HEK293 (cell line): ENCODE measurements around the gene MAN2A2.

ENCODE experiments used
- CTCF ChIP-seq: fragments of 450-650 bp; formaldehyde crosslinking; IDR thresholded peaks from 2 replicates; pipeline ENCODE4 v1.5.1; 2016; ENCODE audit warnings: missing biosample characterization, missing genetic modification characterization
- ELK4 ChIP-seq: IDR thresholded peaks from 2 replicates; pipeline ENCODE4 v1.6.1; 2011; ENCODE audit warnings: mild to moderate bottlenecking, low read depth, low read length, borderline replicate concordance
- FEZF1 ChIP-seq: fragments of 450-650 bp; formaldehyde crosslinking; IDR thresholded peaks from 2 replicates; pipeline ENCODE4 v1.5.1; 2016; ENCODE audit warnings: missing biosample characterization, missing genetic modification characterization
- GLIS2 ChIP-seq: fragments of 450-650 bp; formaldehyde crosslinking; IDR thresholded peaks from 2 replicates; pipeline ENCODE4 v1.5.1; 2016; ENCODE audit warnings: missing biosample characterization, missing genetic modification characterization
- MYNN ChIP-seq: fragments of 450-650 bp; formaldehyde crosslinking; IDR thresholded peaks from 2 replicates; pipeline ENCODE4 v1.5.1; 2016; ENCODE audit warnings: missing biosample characterization, missing genetic modification characterization, borderline replicate concordance
- RBAK ChIP-seq: fragments of 450-650 bp; formaldehyde crosslinking; IDR thresholded peaks from 2 replicates; pipeline ENCODE4 v1.5.1; 2016; ENCODE audit warnings: missing biosample characterization, missing genetic modification characterization
- SCRT2 ChIP-seq: fragments of 450-650 bp; formaldehyde crosslinking; IDR thresholded peaks from 2 replicates; pipeline ENCODE4 v1.5.1; 2016; ENCODE audit warnings: missing biosample characterization, missing genetic modification characterization
- YY1 ChIP-seq: fragments of 450-650 bp; formaldehyde crosslinking; IDR thresholded peaks from 2 replicates; pipeline ENCODE4 v1.5.1; 2018; ENCODE audit warnings: missing biosample characterization, missing genetic modification characterization
- ZBTB17 ChIP-seq: fragments of 450-650 bp; formaldehyde crosslinking; IDR thresholded peaks from 2 replicates; pipeline ENCODE4 v1.5.1; 2016; ENCODE audit warnings: missing biosample characterization, missing genetic modification characterization
- ZBTB21 ChIP-seq: fragments of 450-650 bp; formaldehyde crosslinking; IDR thresholded peaks from 2 replicates; pipeline ENCODE4 v1.5.1; 2017; ENCODE audit warnings: missing biosample characterization, missing genetic modification characterization
- ZBTB48 ChIP-seq: fragments of 450-650 bp; formaldehyde crosslinking; IDR thresholded peaks from 2 replicates; pipeline ENCODE4 v1.5.1; 2016; ENCODE audit warnings: missing biosample characterization, missing genetic modification characterization
- ZBTB49 ChIP-seq: fragments of 450-650 bp; formaldehyde crosslinking; IDR thresholded peaks from 2 replicates; pipeline ENCODE4 v1.5.1; 2016; ENCODE audit warnings: missing biosample characterization, missing genetic modification characterization, low read depth
- ZFHX2 ChIP-seq: fragments of 450-650 bp; formaldehyde crosslinking; conservative IDR thresholded peaks from 2 replicates; pipeline ENCODE4 v1.5.1; 2016; ENCODE audit warnings: missing biosample characterization, missing genetic modification characterization
- ZFP41 ChIP-seq: fragments of 450-650 bp; formaldehyde crosslinking; IDR thresholded peaks from 2 replicates; pipeline ENCODE4 v1.5.1; 2016; ENCODE audit warnings: missing biosample characterization, missing genetic modification characterization, borderline replicate concordance
- ZNF155 ChIP-seq: fragments of 450-650 bp; formaldehyde crosslinking; IDR thresholded peaks from 2 replicates; pipeline ENCODE4 v1.5.1; 2016; ENCODE audit warnings: missing biosample characterization, missing genetic modification characterization
- ZNF211 ChIP-seq: fragments of 450-650 bp; formaldehyde crosslinking; IDR thresholded peaks from 2 replicates; pipeline ENCODE4 v1.5.1; 2016; ENCODE audit warnings: low read depth, missing biosample characterization, missing genetic modification characterization
- ZNF398 ChIP-seq: fragments of 450-650 bp; formaldehyde crosslinking; IDR thresholded peaks from 2 replicates; pipeline ENCODE4 v1.5.1; 2017; ENCODE audit warnings: missing biosample characterization, missing genetic modification characterization
- ZNF514 ChIP-seq: fragments of 450-650 bp; formaldehyde crosslinking; IDR thresholded peaks from 2 replicates; pipeline ENCODE4 v1.5.1; 2016; ENCODE audit warnings: missing biosample characterization, missing genetic modification characterization
- ZNF518A ChIP-seq: fragments of 450-650 bp; formaldehyde crosslinking; conservative IDR thresholded peaks from 2 replicates; pipeline ENCODE4 v1.5.1; 2016; ENCODE audit warnings: low read depth, missing biosample characterization, missing genetic modification characterization
- ZNF596 ChIP-seq: fragments of 450-650 bp; IDR thresholded peaks from 2 replicates; pipeline ENCODE4 v1.5.0; 2018; ENCODE audit warnings: missing biosample characterization, mild to moderate bottlenecking, missing genetic modification characterization, moderate library complexity
- ZNF621 ChIP-seq: fragments of 450-650 bp; formaldehyde crosslinking; IDR thresholded peaks from 2 replicates; pipeline ENCODE4 v1.5.1; 2017; ENCODE audit warnings: missing biosample characterization, missing genetic modification characterization
- ZNF645 ChIP-seq: fragments of 450-650 bp; formaldehyde crosslinking; IDR thresholded peaks from 2 replicates; pipeline ENCODE4; 2016; ENCODE audit warnings: missing biosample characterization, missing genetic modification characterization
- ZNF747 ChIP-seq: fragments of 450-650 bp; formaldehyde crosslinking; IDR thresholded peaks from 2 replicates; pipeline ENCODE4 v1.5.1; 2016; ENCODE audit warnings: missing biosample characterization, missing genetic modification characterization
- ZNF76 ChIP-seq: fragments of 450-650 bp; formaldehyde crosslinking; IDR thresholded peaks from 2 replicates; pipeline ENCODE4; 2016; ENCODE audit warnings: low read depth, missing biosample characterization, missing genetic modification characterization, borderline replicate concordance
- ZNF776 ChIP-seq: fragments of 450-650 bp; formaldehyde crosslinking; IDR thresholded peaks from 2 replicates; pipeline ENCODE4 v1.5.0; 2017; ENCODE audit warnings: missing biosample characterization, missing genetic modification characterization, borderline replicate concordance

Gene MAN2A2

GRCh38 chr15:90934256-90934948 is 31.3 kb downstream of the MAN2A2 start (continued):
- TF ChIP-seq ZNF621 (tag by site-specific recombination) (no peak), YY1 (no peak), FEZF1 (tag by site-specific recombination) (no peak), ZBTB21 (tag by site-specific recombination) (no peak), ZNF776 (tag by site-specific recombination) (no peak), ZBTB48 (tag by site-specific recombination) (no peak), ZNF398 (tag by site-specific recombination) (no peak), ZNF211 (tag by site-specific recombination) (no peak), ZFHX2 (tag by site-specific recombination) (peak; percentile 42; the same call in 1 of the 2 replicates), ELK4 (no peak), ZNF514 (tag by site-specific recombination) (no peak), SCRT2 (tag by site-specific recombination) (no peak), ZNF645 (tag by site-specific recombination) (no peak), GLIS2 (tag by site-specific recombination) (no peak; the same call in 1 of the 2 replicates), RBAK (tag by site-specific recombination) (no peak), ZBTB49 (tag by site-specific recombination) (no peak), MYNN (no peak), CTCF (tag by site-specific recombination) (peak; percentile 95), ZFP41 (tag by site-specific recombination) (no peak), ZNF155 (no peak), ZNF518A (tag by site-specific recombination) (no peak), ZNF76 (tag by site-specific recombination) (no peak), ZNF596 (tag by site-specific recombination) (0 out of 2 replicates have a peak, but pooled peaks have one; percentile 12), ZBTB17 (peak; percentile 38; the same call in 1 of the 2 replicates), ZNF747 (tag by site-specific recombination) (no peak)
